Vagina (tissue), 2 donors: Measurements from ENCODE around the gene NRP2. TPM values are rescaled to one million over a fixed set of nuclear protein-coding genes. Genes with fewer than 3 reads are reported as not detected.

Experiments used
- DNase-seq, 2 donors: peaks; one replicate each; pipeline ENCODE4 v3.0.0-alpha.2; 2017; ENCODE audit errors: extremely low spot score in 2 of 2
- H3K27ac ChIP-seq: fragments of 200-600 bp; sonication (generic); one replicate; pipeline ENCODE4 v1.5.1; 2019
- H3K27me3 ChIP-seq: fragments of 200-600 bp; sonication (generic); one replicate; pipeline ENCODE4 v1.5.1; 2019
- H3K36me3 ChIP-seq, 2 donors: fragments of 200-600 bp; sonication (generic); one replicate each; pipeline ENCODE4 v1.5.1; 2017 to 2019
- H3K4me1 ChIP-seq: fragments of 200-600 bp; sonication (generic); one replicate; pipeline ENCODE4 v1.5.1; 2019
- H3K4me3 ChIP-seq, 2 donors: fragments of 200-600 bp; sonication (generic); 1 replicate in 1 of 2; 2 replicates in 1 of 2; pipeline ENCODE4 v1.5.1; 2016 to 2019
- H3K9me3 ChIP-seq: fragments of 200-600 bp; sonication (generic); one replicate; pipeline ENCODE4 v1.5.1; 2019
- POLR2A ChIP-seq, 2 donors: fragments of 450-650 bp; IDR thresholded peaks; one replicate each; pipeline ENCODE4 v1.6.1; 2017; ENCODE audit warnings: antibody characterized with exemption in 2 of 2, mild to moderate bottlenecking in 2 of 2, moderate library complexity in 2 of 2
- POLR2AphosphoS5 ChIP-seq, 2 donors: sonication (generic); formaldehyde crosslinking; IDR thresholded peaks; one replicate each; pipeline ENCODE4 v1.9.0; 2017; ENCODE audit warnings: antibody characterized with exemption in 2 of 2, mild to moderate bottlenecking in 2 of 2, low read depth in 1 of 2; ENCODE audit not compliant: insufficient read depth in 1 of 2
- intact Hi-C: fragments of 100-400 bp; cut with DNase I; formaldehyde crosslinking; loops from one replicate; pipeline ENCODE4 v1.15.1; 2023
- total RNA-seq: library from RNA; depleted of rRNA; stranded (reverse); fragments of >200 nt; gene quantifications from one replicate; pipeline ENCODE4 v1.2.3, GENCODE V29; 2016
- TF ChIP-seq, protein P1 (sequence below), 3 experiments: fragments of 450-650 bp in 2 of 3; fragments of 200-600 bp in 1 of 3; sonication (generic) in 1 of 3; IDR thresholded peaks; one replicate each; pipeline ENCODE4 v1.5.1; 2017 to 2019; ENCODE audit warnings: antibody characterized with exemption in 3 of 3, mild to moderate bottlenecking in 2 of 3, moderate library complexity in 2 of 3

Gene NRP2
- total RNA-seq, 1 donor from 2014 or later = 65.6 TPM

- Histone ChIP-seq H3K9me3 (no peaks in the 10 kb centered on the region), H3K27ac (peak overlapping the region; percentile 42), H3K27me3 (no peaks in the 10 kb centered on the region), H3K36me3 (peaks cover 0 to 11% of the 10 kb centered on the region in 2 donors), H3K4me1 (peaks cover 37% of the 10 kb centered on the region), H3K4me3 (no peak overlapping the region)
- TF ChIP-seq, protein P1, sequence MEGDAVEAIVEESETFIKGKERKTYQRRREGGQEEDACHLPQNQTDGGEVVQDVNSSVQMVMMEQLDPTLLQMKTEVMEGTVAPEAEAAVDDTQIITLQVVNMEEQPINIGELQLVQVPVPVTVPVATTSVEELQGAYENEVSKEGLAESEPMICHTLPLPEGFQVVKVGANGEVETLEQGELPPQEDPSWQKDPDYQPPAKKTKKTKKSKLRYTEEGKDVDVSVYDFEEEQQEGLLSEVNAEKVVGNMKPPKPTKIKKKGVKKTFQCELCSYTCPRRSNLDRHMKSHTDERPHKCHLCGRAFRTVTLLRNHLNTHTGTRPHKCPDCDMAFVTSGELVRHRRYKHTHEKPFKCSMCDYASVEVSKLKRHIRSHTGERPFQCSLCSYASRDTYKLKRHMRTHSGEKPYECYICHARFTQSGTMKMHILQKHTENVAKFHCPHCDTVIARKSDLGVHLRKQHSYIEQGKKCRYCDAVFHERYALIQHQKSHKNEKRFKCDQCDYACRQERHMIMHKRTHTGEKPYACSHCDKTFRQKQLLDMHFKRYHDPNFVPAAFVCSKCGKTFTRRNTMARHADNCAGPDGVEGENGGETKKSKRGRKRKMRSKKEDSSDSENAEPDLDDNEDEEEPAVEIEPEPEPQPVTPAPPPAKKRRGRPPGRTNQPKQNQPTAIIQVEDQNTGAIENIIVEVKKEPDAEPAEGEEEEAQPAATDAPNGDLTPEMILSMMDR (IDR thresholded peaks at IDR 0.05) = no peak
- TF ChIP-seq POLR2AphosphoS5 (IDR thresholded peaks at IDR 0.05; ENCODE audit: insufficient read depth in 1 of 2, low read depth in 1 of 2) = peak; percentile 55 to 71
- intact Hi-C loops = no loop called here
- DNase-seq = no peak
These were observed 64.1 kb downstream of the NRP2 start for GRCh38 chr2:205746420-205746785.

- H3K27me3 ChIP-seq = no peaks in the 10 kb centered on the region
- TF ChIP-seq, protein P1 (IDR thresholded peaks at IDR 0.05) = no peak
- TF ChIP-seq POLR2AphosphoS5 (IDR thresholded peaks at IDR 0.05; ENCODE audit: insufficient read depth in 1 of 2, low read depth in 1 of 2) (no peak), POLR2A (IDR thresholded peaks at IDR 0.05) (no peak)
- no peak overlapping the region for H3K27ac ChIP-seq
- intact Hi-C loops = no loop called here
- H3K9me3 ChIP-seq = no peaks in the 10 kb centered on the region
- no peak overlapping the region for H3K4me3 ChIP-seq
- DNase-seq = no peak
- H3K36me3 ChIP-seq = peaks cover 0 to 11% of the 10 kb centered on the region in 2 donors
- H3K4me1 ChIP-seq = peaks cover 45% of the 10 kb centered on the region
These were observed 65.6 kb downstream of the NRP2 start for GRCh38 chr2:205747829-205748386.

- no peak overlapping the region for H3K27ac ChIP-seq
- intact Hi-C loops = no loop called here
- H3K9me3 ChIP-seq = no peaks in the 10 kb centered on the region
- no peak overlapping the region for H3K4me3 ChIP-seq
- H3K27me3 ChIP-seq = no peaks in the 10 kb centered on the region
- DNase-seq = no peak
- TF ChIP-seq POLR2A (IDR thresholded peaks at IDR 0.05) (no peak), POLR2AphosphoS5 (IDR thresholded peaks at IDR 0.05; ENCODE audit: insufficient read depth in 1 of 2, low read depth in 1 of 2) (peak in 1 of 2 donors; percentile 33)
- H3K4me1 ChIP-seq = peaks cover 45% of the 10 kb centered on the region
- H3K36me3 ChIP-seq = peaks cover 0 to 11% of the 10 kb centered on the region in 2 donors
These were observed 66.3 kb downstream of the NRP2 start for GRCh38 chr2:205748639-205749038.

DNA sequence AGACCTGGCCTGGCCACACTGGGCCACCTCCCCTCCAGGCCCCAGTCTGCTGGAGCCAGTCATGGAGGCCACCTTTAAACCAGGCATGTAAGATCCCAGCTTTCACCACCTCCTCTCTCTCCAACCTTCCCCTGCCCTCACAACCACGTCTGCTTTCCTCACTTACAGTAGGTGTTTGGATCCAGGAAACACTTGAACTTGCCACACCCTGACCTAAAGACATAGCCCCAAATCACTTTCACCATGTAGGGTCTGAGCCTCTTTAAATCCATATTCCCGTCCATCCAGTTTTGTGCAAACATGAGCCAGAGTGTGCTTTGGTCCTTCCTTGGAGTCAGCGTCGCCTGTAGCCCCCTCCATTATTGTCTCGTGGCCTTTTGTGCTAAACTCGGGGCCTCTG is 66.8 kb downstream of the NRP2 start:
- H3K4me1 ChIP-seq = peaks cover 46% of the 10 kb centered on the region
- no peak for DNase-seq
- no peak overlapping the region for H3K4me3 ChIP-seq
- TF ChIP-seq, protein P1 (IDR thresholded peaks at IDR 0.05) = no peak
- TF ChIP-seq POLR2A (IDR thresholded peaks at IDR 0.05) = no peak
- no peak for TF ChIP-seq POLR2AphosphoS5 (IDR thresholded peaks at IDR 0.05; ENCODE audit: insufficient read depth in 1 of 2, low read depth in 1 of 2)
- H3K27me3 ChIP-seq = no peaks in the 10 kb centered on the region
- H3K36me3 ChIP-seq = peaks cover 0 to 11% of the 10 kb centered on the region in 2 donors
- intact Hi-C loops = no loop called here
- H3K27ac ChIP-seq = no peak overlapping the region
- H3K9me3 ChIP-seq = no peaks in the 10 kb centered on the region

DNA sequence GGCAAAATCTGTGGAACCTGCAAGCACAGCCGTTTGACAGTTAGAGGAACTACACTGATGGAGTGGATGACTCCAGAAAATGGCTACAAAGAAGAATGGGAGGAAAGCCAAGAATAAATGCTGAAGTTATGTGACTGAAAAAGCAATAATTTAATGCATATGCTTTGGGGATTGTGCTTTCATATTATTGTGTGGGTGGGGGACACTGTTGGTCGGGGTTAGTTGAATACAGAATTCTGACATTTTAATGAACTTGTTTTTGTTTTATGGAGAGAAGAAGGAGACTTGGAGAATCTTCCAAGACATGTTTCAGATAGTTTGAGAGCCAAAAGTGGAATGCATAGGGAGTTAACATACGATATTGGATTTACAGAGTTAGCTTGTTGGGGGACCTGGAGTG is 68.5 kb downstream of the NRP2 start:
- no peak overlapping the region for H3K4me3 ChIP-seq
- DNase-seq = no peak
- H3K9me3 ChIP-seq = no peaks in the 10 kb centered on the region
- TF ChIP-seq POLR2A (IDR thresholded peaks at IDR 0.05) = no peak
- TF ChIP-seq, protein P1 (IDR thresholded peaks at IDR 0.05) = no peak
- TF ChIP-seq POLR2AphosphoS5 (IDR thresholded peaks at IDR 0.05; ENCODE audit: insufficient read depth in 1 of 2, low read depth in 1 of 2) = no peak
- peaks cover 54% of the 10 kb centered on the region for H3K4me1 ChIP-seq
- intact Hi-C loops = no loop called here
- H3K27me3 ChIP-seq = no peaks in the 10 kb centered on the region
- H3K27ac ChIP-seq = no peak overlapping the region
- peaks cover 0 to 11% of the 10 kb centered on the region in 2 donors for H3K36me3 ChIP-seq
